IPS-NIHi11 (cell line): ENCODE data around the gene CAVIN1.
"Not testable (repeated sequence)": the region's sequence is repeated elsewhere in the genome, so short reads cannot be mapped to it uniquely, and the experiment has no call there.

Source experiments
- DNase-seq: peaks from one replicate; pipeline ENCODE4 v3.0.0; 2012; ENCODE audit warnings: mixed read lengths, low spot score

CAVIN1 gene

DNA sequence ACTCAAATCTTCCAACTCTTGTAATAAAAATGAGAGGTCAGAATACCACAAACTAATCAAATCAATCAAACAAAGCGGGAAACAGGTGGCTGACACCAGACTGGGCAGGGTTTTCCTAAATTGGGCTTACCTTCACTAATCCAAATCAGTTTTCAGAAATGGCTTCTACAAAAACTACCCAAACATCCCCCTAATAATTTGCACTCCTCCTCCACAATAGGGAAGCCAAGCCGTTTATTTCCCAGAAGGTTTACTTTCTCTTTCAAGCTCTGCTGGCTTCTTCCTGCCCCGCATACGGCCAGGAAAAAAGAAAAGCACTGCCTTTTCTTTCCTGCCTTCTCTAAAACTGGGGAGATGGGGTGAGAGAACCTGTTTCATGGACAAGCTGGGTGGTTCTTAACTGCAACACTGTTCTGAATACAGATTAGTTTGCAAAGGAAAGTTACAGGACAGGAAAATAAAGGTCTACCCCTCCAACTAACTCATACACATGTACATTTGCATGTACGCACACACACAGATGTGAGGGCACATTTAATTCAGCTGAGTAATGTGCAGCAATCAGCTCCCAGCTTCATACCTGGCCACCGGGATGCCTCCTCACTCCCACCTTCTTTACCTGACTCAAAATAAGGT is 44.0 kb downstream of the CAVIN1 start:
- no peak for DNase-seq

DNA sequence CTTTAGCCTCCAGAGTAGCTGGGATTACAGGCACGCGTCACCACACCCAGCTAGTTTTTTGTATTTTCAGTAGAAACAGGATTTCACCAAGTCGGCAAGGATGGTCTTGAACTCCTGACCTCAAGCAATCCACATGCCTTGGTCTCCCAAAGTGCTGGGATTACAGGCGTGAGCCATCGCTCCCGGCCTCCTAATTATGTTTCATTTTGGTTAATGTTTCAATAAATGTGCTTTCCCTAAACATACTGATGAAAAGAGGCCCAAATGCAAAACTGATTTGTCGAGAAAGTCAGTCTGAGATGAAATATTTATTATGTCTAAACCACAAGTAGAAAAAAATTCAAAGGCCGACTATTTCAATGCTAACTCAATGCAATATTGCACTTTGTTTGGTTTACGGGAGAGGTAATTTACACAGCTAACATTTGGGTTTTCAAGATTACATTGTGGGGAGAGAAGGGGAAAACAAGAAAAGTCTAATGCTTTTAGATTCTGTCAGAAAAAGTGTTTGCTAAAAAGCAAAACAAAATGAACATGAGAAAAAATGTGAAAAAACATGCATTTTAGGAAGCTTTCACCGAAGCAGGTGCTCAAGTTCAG is 44.6 kb downstream of the CAVIN1 start:
- no peak for DNase-seq

DNA sequence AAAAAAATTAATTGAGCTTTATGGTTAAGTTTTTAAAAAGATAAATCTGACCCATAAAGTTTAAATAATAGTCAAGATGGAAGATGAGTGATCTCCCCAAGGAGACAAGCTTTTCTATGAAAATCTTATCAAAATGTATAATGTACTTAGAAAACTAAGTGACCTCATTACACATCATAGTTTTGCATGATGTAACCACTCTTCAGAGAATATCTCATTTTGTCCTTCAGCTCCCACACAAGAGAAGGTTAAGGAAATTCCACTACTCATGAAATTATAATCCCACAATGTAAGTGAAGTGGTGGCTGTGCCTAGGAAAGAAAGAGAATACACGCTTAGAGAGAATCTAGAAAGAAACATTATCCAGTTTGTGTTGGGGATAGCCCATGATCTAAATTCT is 49.2 kb downstream of the CAVIN1 start:
- DNase-seq = no peak

DNA sequence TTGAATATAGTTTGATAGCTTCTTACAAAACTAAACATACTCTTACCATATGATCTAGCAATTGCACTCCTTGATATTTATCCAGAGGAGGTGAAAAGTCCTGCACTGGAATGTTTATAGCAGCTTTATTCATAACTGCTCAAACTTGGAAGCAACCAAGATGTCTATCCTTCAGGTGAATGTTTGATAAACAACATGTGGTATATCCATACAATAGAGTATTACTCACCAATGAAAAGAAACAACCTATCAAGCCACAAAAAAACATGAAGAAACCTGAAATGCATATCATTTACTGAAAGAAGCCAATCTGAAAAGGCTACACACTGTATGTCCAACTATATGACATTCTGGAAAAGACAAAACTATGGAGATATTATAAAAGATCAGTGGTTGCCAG is 50.9 kb downstream of the CAVIN1 start:
- DNase-seq = no peak

DNA sequence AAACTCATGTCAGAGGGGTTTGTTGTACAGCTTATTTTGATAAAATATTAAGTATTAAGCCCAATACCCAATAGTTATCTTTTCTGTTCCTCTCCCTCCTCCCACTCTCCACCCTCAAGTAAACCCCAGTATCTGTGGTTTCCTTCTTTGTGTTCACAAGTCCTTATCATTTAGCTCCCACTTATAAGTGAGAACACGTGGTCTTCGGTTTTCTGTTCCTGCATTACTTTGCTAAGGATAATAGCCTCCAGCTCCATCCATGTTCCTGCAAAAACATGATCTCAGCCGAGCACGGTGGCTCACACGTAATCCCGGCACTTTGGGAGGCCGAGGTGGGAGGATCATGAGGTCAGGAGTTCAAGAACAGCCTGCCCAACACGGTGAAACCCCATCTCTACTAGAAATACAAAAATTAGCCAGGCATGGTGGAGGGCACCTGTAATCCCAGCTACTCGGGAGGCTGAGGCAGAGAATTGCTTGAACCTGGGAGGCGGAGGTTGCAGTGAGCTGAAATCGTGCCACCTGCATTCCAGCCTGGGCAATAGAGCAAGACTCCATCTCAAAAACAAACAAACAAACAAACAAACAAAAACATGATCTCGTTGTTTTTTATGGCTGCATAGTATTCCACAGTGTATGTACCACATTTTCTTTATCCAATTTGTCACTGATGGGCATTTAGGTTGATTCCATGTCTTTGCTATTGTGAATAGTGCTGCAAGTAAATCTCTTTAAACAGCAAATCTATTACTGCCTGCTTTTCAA is 54.1 kb downstream of the CAVIN1 start:
- not testable (repeated sequence) for DNase-seq

DNA sequence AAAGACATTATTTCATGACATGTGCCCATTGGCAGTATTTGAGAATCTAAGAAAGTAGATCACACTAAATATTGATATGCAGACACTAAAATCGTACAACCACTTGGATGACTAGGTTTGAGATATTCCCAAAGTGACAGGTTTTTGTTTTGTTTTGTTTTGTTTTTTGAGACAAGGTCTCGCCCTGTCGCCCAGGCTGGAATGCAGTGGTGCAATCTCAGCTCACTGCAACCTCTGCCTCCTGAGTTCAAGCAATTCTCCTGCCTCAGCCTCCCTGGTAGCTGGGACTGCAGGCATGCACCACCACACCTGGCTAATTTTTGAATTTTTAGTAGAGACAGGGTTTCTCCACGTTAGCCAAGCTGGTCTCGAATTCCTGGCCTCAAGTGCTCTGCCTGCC is 54.7 kb downstream of the CAVIN1 start:
- DNase-seq = not testable (repeated sequence)

DNA sequence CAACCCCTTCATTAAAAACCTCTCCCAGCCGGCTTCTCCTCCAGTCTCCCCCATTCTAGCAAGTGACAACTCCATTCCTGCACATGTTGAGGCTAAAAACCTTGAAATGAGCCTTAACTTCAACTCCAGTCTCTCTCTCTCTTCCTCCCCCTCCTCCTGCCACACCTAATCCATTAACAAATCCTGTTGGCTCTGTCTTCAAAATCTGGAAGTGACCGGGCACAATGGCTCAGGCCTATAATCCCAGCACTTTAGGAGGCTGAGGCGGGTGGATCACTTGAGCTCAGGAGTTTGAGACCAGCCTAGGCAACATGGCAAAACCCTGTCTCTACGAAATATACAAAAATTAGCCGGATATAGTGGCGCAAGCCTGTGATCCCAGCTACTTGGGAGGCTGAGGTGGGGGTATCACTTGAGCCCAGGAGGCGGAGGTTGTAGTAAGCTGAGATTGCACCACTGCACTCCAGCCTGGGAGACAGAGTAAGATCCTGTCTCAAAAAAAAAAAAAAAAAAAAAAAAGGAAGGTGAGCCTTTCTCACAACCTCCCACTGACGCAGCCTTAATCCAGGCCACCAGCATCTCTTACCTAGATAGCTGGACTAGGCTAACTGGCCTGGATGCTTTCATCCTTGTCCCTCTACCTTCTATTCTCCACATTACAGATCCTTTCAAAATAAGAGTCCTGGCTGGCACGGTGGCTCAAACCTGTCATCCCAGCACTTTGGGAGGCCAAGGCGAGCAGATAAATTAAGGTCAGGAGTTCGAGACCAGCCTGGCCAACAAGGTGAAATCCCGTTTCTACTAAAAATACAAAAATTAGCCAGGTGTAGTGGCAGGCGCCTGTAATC is 56.7 kb downstream of the CAVIN1 start:
- peak; percentile 49 for DNase-seq

DNA sequence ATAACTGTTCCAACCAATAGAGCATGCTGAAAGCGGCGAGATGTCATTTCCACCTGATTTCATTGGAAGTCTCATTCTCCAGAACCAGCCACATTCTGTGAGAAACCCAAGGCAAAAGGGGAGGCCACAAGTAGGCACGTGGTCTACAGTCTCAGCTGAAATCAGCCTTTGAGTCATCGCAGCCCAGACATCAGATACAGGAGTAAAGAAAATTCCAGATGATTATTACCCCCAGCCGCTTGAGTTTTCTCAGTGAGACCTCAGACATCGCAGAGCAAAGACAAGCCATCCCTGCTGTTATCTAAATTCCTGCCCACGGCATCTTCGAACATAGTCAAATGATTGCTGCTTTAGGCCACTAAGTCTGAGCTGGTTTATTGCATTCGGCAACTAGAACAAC is 57.9 kb downstream of the CAVIN1 start:
- DNase-seq = no peak

DNA sequence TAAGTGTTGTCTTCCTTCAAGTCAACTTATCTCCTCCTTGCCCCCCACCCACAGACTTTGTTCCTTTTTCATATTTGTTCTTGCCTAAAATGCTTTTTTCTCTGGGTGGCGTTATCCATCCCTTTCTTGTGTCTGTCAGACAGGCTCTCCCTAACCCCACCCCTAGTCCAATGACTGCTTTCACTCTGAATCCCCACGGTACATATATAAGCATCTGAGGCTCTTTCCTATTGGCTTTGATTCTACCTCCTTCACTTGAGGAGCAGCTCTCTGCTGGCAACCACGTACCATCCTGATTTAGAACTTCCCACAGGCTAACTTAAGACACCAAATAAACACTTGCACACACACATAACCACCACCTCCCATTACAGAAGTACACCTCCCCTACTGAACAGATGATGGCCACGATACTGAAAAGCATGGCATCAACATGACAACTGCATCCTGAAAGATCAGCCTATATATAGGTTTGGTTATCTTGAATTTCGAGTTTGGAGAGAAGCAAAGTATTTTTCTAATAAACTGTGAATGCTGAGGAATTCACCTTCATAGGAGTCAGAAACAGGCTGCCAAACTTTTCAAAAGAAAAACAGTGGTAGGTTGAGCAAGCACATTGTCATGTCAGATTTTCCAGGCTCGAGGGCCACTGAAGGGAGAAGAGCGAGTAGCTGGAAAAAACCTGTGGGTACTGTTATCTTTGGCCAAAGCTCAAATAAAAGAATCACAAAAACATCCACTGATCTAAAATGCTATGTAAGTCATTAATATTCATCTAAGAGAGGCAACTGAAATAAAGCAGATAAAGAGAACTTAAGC is 59.1 kb downstream of the CAVIN1 start:
- DNase-seq = no peak

DNA sequence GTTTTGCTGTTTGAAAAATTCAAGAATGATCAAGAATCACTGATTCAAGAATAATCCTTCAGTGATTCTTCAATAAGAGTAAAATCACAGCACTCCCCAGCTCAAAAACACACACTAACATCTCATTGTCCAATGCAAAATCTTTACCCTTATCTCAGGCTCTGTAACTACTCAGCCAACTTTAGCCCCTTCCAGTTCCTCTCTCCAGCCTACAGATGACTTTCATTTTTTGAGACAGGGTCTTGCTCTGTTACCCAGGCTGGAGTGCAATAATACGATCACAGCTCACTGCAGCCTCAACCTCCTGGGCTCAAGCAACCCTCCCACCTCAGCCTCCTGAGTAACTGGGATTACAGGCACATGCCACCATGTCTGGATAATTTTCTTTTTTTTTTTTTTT is 59.8 kb downstream of the CAVIN1 start:
- DNase-seq = no peak

DNA sequence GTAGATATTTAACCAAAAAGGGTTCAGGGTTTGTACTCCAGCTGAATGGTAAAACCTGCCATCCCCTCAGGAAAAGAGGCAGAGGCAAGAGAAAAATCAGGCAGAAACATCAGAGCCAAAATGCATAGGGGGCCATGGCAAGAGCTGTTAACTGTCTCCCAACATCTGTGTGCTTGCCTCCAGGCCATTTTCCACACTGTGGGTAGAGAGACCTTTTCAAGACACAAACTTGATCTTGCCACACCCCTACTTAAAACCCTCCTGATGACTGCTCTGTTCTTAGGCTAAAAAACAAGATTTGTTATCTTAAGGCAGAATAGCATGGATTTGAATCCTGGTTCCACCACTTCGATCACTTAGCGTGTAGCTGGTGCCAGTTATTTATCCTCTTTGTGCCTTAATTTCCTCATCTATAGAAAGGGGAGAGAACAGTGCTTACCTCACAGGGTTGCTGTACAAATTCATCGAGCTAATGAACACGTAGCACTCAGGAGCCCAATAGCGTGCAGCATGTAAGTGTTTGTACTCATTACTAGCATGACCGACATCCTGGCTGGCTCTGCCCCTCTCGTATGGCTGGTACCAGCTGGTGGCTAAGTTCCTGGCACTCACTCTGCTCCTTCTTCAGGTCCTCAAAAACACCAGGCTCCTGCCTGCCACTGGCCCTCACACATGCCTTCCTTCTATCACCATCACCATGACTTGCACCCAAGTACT is 60.7 kb downstream of the CAVIN1 start:
- no peak for DNase-seq

DNA sequence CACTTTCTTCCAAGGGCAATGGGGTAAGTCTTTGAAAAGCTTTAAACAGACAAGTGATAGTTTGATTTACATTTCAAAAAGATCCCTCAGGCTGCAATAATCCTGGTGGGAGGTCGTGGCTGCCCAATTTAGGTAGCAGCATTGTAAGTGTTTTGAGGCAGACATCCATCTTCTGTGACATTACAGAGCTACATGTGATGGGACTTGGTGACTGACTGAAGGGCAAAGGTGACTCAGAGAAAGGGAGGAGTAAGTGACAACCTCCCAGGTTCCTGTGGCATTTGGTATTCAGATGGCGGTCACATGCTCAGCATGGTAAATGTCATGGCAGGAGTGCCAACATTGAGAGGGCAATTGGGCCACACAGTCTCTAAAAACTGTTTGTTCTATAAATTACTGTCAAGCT is 61.3 kb downstream of the CAVIN1 start:
- no peak for DNase-seq

DNA sequence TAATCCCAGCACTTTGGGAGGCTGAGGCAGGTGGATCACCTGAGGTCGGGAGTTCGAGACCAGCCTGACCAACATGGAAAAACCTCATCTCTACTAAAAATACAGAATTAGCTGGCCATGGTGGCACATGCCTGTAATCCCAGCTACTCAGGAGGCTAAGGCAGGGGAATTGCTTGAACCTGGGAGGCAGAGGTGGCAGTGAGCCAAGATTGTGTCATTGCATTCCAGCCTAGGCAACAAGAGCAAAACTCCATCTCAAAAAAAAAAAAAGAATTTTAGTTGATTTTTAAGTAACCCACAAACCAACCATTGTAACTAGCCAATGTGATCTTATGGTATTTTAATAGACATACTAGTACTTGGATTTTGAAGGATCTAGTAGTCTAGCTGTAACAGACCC is 62.7 kb downstream of the CAVIN1 start:
- not testable (repeated sequence) for DNase-seq

DNA sequence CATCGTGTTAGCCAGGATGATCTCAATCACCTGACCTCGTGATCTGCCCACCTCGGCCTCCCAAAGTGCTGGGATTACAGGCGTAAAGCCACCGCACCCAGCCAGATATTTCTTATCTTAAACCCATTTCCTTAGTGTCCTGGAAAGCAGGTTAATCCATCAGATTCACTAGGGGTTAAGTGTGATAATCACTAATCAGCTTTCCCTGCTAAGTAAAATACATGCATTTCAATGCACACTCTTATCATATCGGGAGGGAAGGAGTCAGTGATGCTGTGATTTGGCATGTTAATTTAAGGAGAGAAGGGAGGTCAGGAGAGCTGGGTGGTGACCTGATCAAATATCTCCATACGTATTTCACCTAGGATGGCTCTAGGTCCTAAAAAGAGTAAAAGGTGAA is 63.9 kb downstream of the CAVIN1 start:
- DNase-seq = no peak

DNA sequence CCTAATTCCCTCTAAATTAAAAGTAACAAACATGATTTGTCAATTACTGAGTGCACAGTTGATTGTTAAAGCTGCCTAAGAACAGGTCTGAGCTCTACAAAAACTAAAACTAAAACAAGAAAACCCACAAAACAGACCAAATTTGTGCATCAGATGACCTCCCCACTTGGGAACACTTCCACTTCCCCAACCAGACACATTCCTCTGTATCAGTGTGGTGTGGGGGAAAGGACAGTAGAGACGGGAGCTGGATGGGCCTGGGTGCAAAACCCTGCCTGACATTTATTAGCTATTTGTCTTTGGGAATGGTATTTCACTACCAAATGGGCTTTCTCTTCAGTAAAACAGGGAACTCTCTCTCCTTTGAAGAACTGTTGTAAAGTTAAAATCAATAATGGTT is 64.6 kb downstream of the CAVIN1 start:
- DNase-seq = no peak

DNA sequence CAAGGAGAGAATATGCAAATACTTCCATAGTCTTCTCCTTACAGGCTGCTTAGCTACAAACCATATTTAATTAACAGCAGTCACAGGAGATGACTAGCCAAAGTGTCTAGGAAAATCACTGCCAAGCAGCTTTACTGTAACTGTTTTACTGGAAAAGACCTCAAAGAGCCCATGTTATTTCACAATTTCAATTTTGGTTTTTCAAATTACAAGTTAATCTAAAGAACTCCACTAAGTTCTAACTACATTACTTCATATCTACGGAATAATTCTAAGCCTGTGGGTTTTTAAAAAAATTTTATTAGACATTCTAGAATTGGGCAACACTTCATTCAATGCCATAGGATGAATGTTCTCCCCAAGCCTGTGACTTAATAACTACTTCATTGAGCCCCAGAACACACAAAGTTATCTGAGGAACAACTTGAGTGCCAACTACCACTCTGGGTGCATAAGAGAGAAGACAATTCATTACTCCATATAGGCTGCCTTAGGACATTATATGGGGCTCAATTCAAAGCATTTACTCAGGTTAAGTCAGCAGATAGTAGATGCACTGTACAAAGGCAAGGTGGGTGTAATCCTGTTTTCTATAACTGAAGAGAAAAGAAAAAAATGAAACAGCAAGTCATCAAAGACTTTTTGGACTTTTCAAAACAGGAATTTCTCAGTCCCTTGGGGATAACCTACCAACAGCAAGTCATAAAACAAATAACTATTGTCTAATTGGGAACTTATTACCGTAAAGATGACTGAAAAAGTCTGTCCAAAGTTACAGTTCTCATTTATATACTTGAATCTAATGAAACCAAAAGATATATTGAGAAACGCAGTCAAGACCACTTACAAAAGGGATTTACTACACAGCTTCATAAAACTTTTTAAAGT is 67.9 kb downstream of the CAVIN1 start:
- no peak for DNase-seq
